Hepatocyte (in vitro differentiated cells): ENCODE results near the gene EIPR1. TPM values are rescaled to one million over a fixed set of nuclear protein-coding genes. Genes with fewer than 3 reads are reported as not detected.

Experiments used
- DNase-seq: peaks from one replicate; pipeline ENCODE4 v3.0.0-alpha.2; 2016; ENCODE audit warnings: low spot score
- H2AFZ ChIP-seq: fragments of 200-600 bp; sonication (generic); 2 replicates; pipeline ENCODE4 v1.6.0; 2016; ENCODE audit warnings: antibody characterized with exemption, mild to moderate bottlenecking
- H3K27ac ChIP-seq: fragments of 200-600 bp; sonication (generic); 2 replicates; pipeline ENCODE4 v1.5.1; 2016; ENCODE audit warnings: mild to moderate bottlenecking
- H3K27me3 ChIP-seq: fragments of 200-600 bp; sonication (generic); 2 replicates; pipeline ENCODE4 v1.6.1; 2016
- H3K36me3 ChIP-seq: fragments of 200-600 bp; sonication (generic); replicated peaks from 2 replicates; pipeline ENCODE4 v1.5.1; 2016; ENCODE audit warnings: low read depth; ENCODE audit not compliant: insufficient read depth
- H3K4me1 ChIP-seq: fragments of 200-600 bp; sonication (generic); 2 replicates; pipeline ENCODE4 v1.5.1; 2016; ENCODE audit warnings: mild to moderate bottlenecking, moderate library complexity; ENCODE audit not compliant: insufficient read depth
- H3K4me2 ChIP-seq: fragments of 200-600 bp; sonication (generic); 2 replicates; pipeline ENCODE4 v1.6.0; 2016
- H3K4me3 ChIP-seq: fragments of 200-600 bp; sonication (generic); 2 replicates; pipeline ENCODE4 v1.5.1; 2016; ENCODE audit warnings: mild to moderate bottlenecking
- H3K79me2 ChIP-seq: fragments of 200-600 bp; sonication (generic); 2 replicates; pipeline ENCODE4 v1.6.0; 2017; ENCODE audit warnings: mild to moderate bottlenecking
- H3K9me2 ChIP-seq: fragments of 200-600 bp; sonication (generic); replicated peaks from 2 replicates; pipeline ENCODE4 v1.6.0; 2017; ENCODE audit warnings: mild to moderate bottlenecking; ENCODE audit not compliant: insufficient read depth
- H3K9me3 ChIP-seq: fragments of 200-600 bp; sonication (generic); 2 replicates; pipeline ENCODE4 v1.5.1; 2016; ENCODE audit warnings: low read depth, mild to moderate bottlenecking
- H4K20me1 ChIP-seq: fragments of 200-600 bp; sonication (generic); 2 replicates; pipeline ENCODE4 v1.6.0; 2016; ENCODE audit warnings: mild to moderate bottlenecking; ENCODE audit not compliant: insufficient read depth, poor library complexity, severe bottlenecking
- CTCF ChIP-seq: fragments of 200-600 bp; sonication (generic); IDR thresholded peaks from 2 replicates; pipeline ENCODE4 v1.5.1; 2016; ENCODE audit warnings: antibody characterized with exemption, mild to moderate bottlenecking; ENCODE audit not compliant: poor library complexity
- EZH2 ChIP-seq: fragments of 200-600 bp; sonication (generic); IDR thresholded peaks from 2 replicates; pipeline ENCODE4 v1.6.1; 2016; ENCODE audit warnings: antibody characterized with exemption, mild to moderate bottlenecking, borderline replicate concordance
- EZH2phosphoT487 ChIP-seq: fragments of 200-600 bp; sonication (generic); IDR thresholded peaks from one replicate; pipeline ENCODE4 v1.6.1; 2018; ENCODE audit warnings: antibody characterized with exemption, mild to moderate bottlenecking, low read depth, moderate library complexity; ENCODE audit not compliant: unreplicated experiment, severe bottlenecking
- WGBS: methylation state at CpG from one replicate; pipeline ENCODE4 v1.1.6; 2016; ENCODE audit warnings: low lambda C conversion rate; ENCODE audit errors: missing lambda C conversion rate; 5-methylcytosine and 5-hydroxymethylcytosine counted together
- polyA plus RNA-seq: library from polyadenylated mRNA; unstranded; fragments of >200 nt; fragmentation: Nextera tagmentation; extraction: Ambion mirVana; gene quantifications from 2 replicates; pipeline ENCODE4 v1.2.1, GENCODE V29; 2016
- total RNA-seq: library from RNA; depleted of rRNA; stranded (reverse); fragments of >200 nt; gene quantifications from 2 replicates; pipeline ENCODE4 v1.2.3, GENCODE V29; 2014

Gene EIPR1
- total and polyA plus RNA-seq, 2 experiments from 2014 or later, result 27.4 to 42.3 TPM

DNA sequence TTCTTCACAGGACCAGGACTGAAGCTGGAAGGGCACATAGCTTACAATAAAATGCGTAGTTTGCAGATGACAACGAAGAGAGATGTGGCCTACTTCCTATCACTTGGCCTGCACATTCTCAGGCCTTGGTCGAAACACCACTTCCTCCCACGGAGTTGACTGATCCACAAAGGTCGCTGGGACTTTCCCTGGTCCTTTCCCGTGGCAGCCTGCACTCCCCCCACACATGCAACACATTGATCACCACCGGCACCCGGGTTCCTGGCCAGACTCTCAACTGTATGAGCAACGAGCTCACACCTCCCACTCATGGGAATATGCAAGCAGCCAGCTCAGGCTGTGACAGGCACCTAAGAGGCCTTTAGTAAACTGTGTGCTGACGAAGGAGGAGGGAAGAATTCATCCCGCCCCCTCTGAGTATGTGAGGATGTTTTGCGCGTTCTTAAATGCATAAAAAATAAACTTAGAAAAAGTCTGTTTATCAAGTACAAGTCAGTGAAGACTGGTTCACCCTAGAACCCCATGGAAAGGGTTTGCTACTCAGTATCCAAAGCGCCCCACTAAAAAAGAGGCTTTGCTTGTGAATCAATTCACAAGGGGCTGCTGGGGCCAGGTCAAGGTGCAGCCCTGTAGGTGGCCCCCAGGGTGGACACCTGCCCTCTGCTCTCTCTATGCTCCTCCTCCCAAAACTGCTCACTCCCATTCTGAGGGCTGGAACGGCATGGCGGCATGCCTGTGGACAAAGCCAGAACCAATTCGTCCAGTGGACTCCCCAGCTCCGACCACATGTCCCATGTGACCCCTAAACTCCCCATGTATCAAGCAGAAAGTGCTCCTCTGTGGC lies 154.3 kb downstream of the EIPR1 start:
- WGBS, result 95% methylated on average over 18 of the region's 18 CpGs
- no peak for TF ChIP-seq EZH2
- TF ChIP-seq CTCF, result no peak
- TF ChIP-seq EZH2phosphoT487, result no peak
- Histone ChIP-seq H4K20me1 (no peaks in the 10 kb centered on the region), H3K36me3 (no peaks in the 10 kb centered on the region), H3K27me3 (no peaks in the 10 kb centered on the region), H3K4me1 (no peaks in the 10 kb centered on the region), H3K27ac (no peak overlapping the region), H3K9me2 (no peaks in the 10 kb centered on the region), H3K79me2 (no peaks in the 10 kb centered on the region), H3K4me2 (no peak overlapping the region), H2AFZ (no peak overlapping the region), H3K9me3 (no peaks in the 10 kb centered on the region), H3K4me3 (no peak overlapping the region)
- no peak for DNase-seq

GRCh38 chr2:3222636-3223035 lies 155.0 kb downstream of the EIPR1 start:
- H3K4me2 ChIP-seq, result no peak overlapping the region
- no peaks in the 10 kb centered on the region for H3K27me3 ChIP-seq
- WGBS, result 88% methylated on average over 9 of the region's 9 CpGs
- no peaks in the 10 kb centered on the region for H3K9me2 ChIP-seq
- no peak overlapping the region for H3K4me3 ChIP-seq
- H4K20me1 ChIP-seq, result no peaks in the 10 kb centered on the region
- no peak overlapping the region for H2AFZ ChIP-seq
- no peaks in the 10 kb centered on the region for H3K79me2 ChIP-seq
- H3K36me3 ChIP-seq, result no peaks in the 10 kb centered on the region
- TF ChIP-seq EZH2, result no peak
- no peak for TF ChIP-seq EZH2phosphoT487
- no peak for TF ChIP-seq CTCF
- no peak for DNase-seq
- H3K27ac ChIP-seq, result no peak overlapping the region
- no peaks in the 10 kb centered on the region for H3K4me1 ChIP-seq
- no peaks in the 10 kb centered on the region for H3K9me3 ChIP-seq

DNA sequence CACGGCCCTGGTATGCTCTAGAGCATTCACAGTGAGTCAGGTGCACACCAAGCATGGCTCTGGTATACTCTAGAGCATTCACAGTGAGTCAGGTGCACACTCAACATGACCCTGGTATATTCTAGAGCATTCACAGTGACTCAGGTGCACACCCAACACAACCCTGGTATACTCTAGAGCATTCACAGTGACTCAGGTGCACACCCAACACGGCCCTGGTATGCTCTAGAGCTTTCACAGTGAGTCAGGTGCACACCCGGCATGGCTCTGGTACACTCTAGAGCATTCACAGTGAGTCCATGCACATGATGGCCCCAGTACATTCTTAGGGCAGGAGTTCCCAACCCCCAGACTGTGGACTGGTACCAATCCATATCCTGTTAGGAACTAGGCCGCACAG lies 158.1 kb downstream of the EIPR1 start:
- no peak for DNase-seq
- Histone ChIP-seq H3K79me2 (no peaks in the 10 kb centered on the region), H3K27me3 (no peaks in the 10 kb centered on the region), H3K27ac (no peak overlapping the region), H3K4me1 (no peaks in the 10 kb centered on the region), H3K9me3 (no peaks in the 10 kb centered on the region), H3K4me3 (no peak overlapping the region), H3K4me2 (no peak overlapping the region), H2AFZ (no peak overlapping the region), H3K9me2 (no peaks in the 10 kb centered on the region), H3K36me3 (no peaks in the 10 kb centered on the region), H4K20me1 (no peaks in the 10 kb centered on the region)
- TF ChIP-seq EZH2phosphoT487, result no peak
- no peak for TF ChIP-seq CTCF
- TF ChIP-seq EZH2, result no peak
- WGBS, result 92% methylated on average over 4 of the region's 4 CpGs
